Stimulated activated CD4-positive, alpha-beta T cell treated with anti-CD3 and anti-CD28 coated beads, Interleukin-1b, Interleukin-23, amount 100 ng/mL, for 4 hours (primary cell): ENCODE measurements around the gene PILRA.

Source experiments
- DNase-seq, 2 donors: peaks; one replicate each; pipeline ENCODE4 v3.0.0-alpha.2; 2020; ENCODE audit warnings: low read depth in 2 of 2

The PILRA gene

DNA sequence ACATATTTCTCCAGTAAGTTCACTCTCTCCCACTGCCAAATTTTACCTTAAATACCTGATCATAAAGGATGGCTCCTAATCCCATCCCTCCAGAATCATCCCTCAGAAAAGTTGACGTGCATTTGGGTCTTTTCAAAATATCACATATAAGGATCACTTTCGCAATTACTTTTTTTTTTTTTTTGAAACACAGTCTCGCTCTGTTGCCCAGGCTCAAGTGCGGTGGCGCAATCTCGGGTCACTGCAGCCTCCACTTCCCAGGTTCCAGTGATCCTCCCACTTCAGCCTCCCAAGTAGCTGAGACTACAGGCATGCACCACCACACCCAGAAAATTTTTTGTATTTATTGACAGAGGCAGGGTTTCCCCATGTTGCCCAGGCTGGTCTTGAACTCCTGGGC lies 37.8 kb downstream of the PILRA start:
- no peak for DNase-seq

DNA sequence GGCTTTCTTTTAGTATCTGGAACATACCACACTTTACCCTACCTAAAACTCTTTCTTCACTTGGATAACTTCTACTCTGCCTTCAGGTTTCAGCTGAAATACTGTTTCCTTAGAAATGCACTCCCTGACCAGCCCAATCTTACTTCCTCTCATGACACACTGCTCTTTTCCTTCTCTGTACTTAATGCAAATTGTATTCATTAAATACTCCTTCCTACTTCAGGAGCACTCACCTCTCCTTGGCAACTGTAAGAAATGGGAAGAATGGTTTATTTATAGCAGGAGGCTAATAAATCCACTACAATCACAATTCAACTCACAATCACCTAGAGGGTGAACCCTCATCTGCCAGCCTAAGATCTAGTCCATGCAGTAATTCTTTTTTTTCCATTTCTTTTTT lies 40.1 kb downstream of the PILRA start:
- DNase-seq = no peak

DNA sequence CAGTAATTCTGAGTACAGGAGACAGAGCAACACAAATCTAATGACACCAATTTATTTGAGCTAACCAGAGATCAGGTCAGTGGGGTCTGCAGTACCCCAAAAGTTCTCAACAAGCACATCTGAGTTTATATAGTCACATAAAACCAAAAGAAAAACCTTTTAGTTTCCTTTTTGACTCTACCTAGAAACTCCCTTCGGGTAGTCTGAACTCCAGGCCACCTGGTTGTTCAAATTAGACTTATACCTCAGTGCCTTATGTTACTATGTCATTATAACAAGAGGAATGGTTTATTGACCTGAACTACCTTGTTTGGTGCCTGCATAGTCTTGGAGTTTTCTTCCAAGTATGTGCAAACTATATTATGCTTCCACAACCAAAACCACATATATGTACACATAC lies 40.6 kb downstream of the PILRA start:
- no peak for DNase-seq

DNA sequence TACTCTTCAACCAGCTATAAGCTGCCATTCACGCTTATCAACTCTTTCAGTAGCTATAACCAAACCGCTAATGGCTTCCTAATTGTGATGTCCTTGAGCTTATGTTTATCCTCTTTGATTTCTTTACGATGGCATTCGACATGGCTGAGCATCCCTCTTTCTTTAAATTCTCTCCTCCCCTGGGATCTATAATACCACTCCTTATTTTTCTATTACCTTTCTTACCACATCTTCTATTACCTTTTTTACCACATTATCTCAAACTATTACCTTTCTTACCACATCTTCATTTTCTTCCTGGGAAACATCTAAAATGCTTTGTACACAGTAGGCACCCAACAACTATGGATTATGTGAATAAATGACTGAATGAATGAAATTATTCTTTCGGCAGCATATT lies 42.2 kb downstream of the PILRA start:
- DNase-seq = no peak

DNA sequence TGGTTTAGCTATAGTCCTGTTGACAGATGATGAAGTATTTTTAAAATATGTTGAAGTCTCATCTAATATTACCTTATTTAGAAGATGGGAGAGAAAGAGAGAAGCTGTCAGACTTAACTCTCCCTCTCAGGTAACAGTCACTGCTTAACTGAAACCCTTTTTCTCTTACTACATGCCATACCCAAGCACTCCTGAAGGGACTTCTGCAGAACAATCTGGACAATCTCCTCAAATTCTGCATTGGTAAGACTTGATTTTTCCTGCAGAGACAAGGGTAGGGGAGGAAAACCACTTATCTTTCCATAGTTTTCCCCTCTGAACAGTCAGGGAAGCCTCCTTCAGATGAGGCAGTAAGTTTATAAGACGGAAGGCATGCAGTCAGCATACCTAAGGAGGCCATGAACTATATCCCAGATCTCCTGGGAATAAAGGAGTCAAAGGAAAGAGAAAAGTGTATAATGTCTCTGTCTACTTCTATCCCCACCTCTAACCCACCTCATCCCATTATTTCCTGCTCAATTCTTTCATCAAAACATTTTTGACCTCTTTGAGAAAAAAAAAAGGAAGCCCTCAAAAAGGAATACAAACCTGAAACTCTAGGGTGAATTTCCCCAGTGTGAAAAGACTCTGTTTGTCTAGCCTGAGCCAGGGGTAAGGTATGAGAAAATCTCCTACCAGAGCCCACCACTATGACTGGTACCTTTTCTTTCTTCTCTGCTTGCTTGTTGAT lies 45.8 kb downstream of the PILRA start:
- no peak for DNase-seq

DNA sequence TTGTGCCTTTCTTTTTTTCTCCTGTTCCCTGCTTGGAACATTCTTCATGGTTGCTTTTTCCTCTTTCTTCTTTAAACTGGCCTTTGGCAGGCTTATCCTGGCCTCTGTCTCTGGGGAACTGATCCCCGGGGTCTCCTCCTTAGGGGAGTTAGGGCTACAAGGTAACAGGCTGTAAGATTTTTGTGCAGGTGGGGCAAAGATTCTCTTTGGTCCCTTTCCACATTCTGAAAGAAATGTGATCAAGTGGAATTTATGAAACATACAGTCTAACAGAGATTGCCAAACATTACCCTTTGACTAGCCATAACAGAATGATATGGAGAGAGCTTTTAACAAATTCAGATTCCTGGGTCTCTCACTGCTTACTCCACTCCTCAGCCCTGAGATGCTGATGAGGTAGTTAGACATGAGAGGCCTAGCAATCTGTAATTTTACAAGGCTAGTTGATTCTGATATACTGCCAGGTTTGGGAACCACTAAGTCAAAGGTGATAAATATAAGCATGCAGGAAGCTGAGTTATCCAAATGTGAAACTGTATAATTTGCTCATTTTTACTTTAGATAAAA lies 46.5 kb downstream of the PILRA start:
- no peak for DNase-seq

DNA sequence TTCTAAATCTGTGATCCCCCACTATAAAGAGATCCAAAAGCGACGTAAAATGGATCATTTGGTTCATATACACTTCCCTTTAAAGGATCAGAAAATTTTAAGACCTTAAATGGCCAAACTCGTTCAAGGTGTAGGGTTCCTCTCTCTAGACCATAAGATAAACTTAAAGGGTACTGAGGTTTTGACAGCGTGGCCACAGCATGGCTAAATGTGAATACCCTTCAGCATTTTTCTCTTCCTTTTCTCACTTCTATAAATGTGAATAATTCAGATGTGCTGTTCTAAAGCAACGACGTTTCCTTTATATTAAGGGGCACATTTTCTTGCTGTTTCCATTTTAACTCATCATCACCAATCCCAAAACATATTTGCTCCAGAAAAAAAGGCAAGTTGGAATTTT lies 50.0 kb downstream of the PILRA start:
- no peak for DNase-seq

DNA sequence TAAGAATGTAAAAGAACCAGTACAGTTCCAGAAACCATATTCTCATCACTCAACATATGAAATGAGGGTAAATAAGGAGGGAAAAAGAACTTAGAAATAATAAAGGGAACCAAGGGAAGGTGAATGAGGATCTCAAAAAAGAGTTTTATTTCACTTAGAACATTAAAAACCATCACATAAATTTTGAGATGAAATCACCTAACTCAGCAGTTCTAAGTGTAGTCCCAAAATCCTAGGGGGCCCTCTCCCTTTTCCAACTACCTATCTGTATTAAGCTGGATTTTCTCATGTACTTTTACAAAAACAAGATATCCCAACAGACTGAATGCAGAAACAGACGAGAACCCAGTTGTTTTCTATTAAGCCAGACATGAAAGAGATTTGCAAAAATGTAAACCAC lies 52.1 kb downstream of the PILRA start:
- DNase-seq = no peak

DNA sequence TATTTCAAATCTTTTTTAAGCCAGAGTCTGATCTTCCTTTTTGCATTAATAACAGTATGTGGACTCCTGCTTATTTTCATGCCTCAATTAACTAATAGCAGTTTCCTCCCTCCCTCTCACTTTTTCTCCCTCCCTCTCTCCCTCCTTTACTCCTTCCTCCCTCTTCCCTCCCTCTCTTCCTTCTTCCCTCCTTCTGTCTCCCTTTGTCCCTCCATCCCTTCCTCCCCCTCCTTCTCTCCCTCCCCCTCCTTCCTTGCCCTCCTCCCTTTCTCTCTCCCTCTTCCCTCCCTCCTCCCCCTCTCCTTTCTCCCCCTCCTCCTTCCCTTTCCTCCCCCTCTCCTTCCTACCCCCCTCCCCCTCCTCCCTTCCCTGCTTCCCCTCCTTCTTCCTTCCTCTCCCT lies 53.2 kb downstream of the PILRA start:
- no peak for DNase-seq

DNA sequence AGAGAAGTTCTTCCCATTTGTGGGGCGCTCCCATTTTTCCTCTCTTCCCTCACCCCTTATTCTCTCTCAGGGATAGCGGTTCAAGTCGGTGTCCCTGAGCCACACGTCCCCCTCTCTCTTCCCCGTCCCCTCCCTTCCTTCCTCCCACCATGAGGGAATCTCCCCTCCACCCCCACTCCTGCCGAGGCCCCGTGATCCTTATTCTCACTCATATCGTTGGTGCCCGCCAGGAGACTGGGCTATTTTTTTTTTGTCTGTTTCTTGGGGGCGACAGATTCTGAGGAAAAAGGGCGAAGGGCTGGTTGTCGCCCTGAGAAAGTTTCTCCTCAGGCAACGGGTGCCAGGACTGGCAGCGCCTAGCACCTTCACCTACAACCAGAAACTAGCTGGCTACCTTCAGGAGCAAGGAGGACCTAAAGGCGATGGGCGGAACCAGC lies 54.5 kb downstream of the PILRA start:
- no peak for DNase-seq

DNA sequence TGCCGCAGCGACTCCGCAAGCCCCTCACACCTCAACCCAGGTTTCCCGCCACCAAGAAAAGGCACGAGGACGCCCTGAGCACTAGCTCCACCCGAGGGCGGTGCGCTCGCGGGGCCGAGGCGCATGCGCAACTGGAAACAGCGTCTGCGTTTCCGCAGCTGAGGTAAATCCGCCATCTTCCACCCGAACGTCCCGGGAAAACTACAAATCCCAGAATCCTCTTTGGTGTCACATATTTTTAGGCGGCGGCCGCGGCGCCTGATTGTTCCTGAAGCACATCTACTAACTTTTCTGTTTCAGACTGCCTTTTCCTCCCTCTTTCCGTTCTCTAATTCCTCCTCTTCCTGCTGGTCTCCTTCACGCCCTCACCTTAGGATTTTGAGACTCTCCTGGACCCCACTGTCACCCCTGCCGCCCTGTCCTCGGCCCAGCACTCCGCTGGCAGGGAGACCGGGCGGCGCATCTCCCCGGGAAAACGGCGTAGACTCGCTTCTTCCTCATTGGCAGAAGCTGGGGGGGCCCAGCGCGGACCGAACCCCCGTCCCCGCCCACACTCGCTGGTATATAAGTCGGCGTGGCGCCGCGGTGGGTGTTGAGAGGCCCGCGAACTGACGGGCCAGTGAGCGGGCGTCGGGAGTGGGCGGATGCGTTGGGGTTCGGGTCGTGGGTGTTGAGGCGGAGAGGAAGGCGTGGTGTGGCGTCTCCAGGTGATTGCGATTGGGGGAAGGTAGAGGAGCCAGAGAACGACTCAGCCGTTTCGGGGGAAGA lies 55.1 kb downstream of the PILRA start, which contains the start of gene ZCWPW1:
Gene ZCWPW1, minus strand, starts transcription at position 505 of the 768 bp plus-strand sequence. CDS start 8,054 bp downstream, outside the sequence.
- peak; percentile 95 to 98 for DNase-seq

DNA sequence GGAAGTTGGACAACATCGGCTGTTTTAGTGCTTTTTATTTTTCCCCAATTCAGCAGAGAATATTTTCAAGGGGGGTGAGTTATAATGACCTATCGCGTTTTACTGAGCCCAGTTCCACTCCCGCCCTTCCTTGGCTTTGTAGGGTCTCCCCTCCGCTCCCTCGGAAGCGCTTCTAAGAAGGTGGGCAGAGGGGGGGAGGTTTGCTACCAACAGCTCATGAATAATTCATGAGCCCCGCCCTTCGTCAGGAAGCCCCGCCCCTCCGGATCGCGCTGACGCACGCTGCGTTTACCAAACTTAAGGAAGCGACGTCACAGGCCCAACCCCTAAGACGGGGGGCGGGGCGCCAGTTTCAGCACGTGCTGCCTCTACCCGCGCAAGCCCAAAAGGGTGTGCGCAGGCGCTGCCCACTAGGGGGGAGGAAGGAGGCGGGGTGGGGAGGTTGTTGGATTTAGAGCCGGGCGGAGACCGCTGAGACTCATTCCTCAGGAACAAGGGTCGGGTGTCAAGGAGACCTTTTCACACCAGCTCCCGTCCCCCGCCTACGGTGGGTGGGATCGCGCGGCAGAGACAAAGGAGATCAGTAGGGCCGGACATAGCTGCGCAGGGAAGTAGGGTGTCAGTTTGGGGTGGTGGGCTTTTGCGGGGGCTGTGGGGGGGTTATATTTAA lies 55.8 kb downstream of the PILRA start:
- peak; percentile 100 for DNase-seq

DNA sequence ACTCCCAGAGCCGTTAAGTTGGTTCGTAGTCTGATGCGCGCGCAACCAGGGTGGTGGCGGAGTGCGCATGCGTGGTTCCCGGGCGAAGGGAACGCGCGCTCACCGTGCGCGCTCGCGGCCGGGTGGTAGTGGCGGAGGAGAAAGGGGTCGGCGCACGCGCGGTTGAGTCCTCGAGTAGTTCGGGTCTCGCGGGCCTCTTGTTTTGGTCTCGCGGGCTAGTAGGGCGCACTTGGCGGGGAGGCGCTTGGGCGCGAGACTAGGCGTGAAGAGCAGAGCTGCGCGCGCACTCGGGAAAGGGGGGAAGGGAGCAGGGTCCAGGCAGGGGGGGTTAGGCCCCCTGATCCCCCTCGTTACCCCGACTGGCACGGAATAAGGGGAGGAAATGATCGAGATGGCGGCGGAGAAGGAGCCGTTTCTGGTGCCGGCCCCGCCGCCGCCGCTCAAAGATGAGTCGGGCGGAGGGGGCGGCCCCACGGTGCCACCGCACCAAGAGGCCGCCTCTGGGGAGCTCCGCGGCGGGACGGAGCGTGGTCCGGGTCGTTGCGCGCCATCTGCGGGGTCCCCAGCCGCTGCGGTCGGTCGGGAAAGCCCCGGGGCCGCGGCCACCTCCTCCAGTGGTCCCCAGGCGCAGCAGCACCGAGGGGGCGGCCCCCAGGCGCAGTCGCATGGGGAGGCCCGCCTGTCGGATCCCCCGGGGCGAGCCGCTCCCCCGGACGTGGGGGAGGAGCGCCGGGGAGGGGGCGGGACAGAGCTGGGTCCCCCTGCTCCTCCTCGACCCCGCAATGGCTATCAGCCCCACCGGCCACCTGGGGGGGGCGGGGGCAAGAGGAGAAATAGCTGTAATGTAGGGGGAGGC lies 56.6 kb downstream of the PILRA start, which contains the start of gene MEPCE:
Gene MEPCE, plus strand, starts transcription at position 195 of the 856 bp plus-strand sequence. Its CDS starts 188 bp downstream, at position 383.
- DNase-seq = peak; percentile 97 to 98

DNA sequence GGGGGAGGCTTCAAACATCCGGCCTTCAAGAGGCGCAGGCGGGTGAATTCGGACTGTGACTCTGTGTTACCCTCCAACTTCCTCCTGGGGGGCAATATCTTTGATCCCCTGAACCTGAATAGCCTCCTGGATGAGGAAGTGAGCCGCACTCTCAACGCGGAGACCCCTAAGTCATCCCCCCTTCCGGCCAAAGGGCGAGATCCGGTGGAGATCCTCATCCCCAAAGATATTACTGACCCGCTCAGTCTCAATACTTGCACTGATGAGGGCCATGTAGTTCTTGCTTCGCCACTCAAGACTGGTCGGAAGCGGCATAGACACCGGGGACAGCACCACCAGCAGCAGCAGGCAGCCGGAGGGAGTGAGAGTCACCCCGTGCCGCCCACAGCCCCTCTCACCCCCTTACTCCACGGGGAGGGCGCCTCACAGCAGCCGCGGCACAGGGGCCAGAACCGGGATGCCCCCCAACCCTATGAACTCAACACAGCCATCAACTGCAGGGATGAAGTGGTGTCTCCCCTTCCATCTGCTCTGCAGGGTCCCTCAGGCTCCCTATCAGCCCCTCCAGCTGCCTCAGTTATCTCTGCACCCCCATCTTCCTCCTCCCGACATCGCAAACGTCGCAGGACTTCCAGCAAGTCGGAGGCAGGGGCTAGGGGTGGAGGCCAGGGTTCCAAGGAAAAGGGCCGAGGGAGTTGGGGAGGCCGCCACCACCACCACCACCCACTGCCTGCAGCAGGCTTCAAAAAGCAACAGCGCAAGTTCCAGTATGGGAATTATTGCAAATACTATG lies 57.4 kb downstream of the PILRA start:
- peak in 1 of 2 donors; percentile 35 for DNase-seq

DNA sequence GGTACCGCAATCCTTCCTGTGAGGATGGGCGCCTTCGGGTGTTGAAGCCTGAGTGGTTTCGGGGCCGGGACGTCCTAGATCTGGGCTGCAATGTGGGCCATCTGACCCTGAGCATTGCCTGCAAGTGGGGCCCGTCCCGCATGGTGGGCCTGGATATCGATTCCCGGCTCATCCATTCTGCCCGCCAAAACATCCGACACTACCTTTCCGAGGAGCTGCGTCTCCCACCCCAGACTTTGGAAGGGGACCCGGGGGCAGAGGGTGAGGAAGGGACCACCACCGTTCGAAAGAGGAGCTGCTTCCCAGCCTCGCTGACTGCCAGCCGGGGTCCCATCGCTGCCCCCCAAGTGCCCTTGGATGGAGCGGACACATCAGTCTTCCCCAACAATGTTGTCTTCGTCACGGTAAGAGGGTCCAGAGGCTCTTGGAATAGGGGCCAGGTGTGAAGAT lies 58.0 kb downstream of the PILRA start:
- DNase-seq = no peak

DNA sequence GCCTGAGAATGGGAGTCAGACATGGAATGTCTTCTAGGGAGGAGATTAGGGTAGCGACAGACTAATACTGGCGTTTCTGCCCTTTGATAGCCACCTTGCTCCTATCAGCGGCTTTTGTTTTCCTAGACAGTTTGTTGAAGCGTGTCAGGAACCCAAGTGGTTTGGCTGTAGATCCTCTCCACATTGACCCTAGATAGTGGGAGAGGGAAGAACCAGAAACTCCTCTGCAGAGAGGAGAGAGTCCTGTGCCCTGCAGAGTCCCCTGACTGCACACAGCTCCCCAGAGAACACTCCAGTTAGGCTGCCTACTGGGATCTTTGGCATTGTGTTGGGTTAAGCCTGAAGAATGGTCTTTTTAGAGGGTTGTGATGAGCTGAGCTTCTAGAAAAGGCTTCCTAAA lies 58.8 kb downstream of the PILRA start:
- no peak for DNase-seq

DNA sequence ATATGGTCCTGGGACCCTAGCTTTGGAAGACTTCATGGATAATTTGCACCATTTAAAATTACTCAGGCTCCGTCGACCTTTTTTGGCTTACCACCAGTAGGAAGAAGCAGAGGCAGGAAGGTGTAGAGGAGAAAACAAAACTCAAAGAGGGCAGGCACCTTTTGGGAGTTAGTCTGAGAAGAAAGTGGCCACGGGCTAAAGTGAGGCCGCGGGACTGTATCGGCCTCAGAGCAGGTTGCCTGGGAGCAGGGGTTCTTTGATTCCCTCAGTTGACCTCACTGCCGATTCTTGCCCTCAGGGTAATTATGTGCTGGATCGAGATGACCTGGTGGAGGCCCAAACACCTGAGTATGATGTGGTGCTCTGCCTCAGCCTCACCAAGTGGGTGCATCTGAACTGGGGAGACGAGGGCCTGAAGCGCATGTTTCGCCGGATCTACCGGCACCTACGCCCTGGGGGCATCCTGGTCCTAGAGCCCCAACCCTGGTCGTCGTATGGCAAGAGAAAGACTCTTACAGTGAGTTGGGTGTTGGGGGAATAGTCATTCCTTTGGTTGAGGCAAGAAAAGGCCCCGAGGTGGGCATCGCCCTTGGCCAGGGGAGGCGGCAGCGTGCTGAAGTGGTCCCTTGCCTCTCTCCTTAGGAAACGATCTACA lies 59.5 kb downstream of the PILRA start:
- DNase-seq = no peak

DNA sequence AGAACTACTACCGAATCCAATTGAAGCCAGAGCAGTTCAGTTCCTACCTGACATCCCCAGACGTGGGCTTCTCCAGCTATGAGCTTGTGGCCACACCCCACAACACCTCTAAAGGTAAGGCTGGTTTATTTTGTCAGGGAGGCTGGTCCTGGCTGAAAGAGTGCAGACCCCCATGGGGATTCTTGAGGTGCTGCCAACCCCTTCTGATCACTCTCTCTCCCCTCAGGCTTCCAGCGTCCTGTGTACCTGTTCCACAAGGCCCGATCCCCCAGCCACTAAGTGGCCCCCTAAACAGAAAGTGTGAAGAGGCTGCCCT lies 59.9 kb downstream of the PILRA start:
- DNase-seq = no peak

DNA sequence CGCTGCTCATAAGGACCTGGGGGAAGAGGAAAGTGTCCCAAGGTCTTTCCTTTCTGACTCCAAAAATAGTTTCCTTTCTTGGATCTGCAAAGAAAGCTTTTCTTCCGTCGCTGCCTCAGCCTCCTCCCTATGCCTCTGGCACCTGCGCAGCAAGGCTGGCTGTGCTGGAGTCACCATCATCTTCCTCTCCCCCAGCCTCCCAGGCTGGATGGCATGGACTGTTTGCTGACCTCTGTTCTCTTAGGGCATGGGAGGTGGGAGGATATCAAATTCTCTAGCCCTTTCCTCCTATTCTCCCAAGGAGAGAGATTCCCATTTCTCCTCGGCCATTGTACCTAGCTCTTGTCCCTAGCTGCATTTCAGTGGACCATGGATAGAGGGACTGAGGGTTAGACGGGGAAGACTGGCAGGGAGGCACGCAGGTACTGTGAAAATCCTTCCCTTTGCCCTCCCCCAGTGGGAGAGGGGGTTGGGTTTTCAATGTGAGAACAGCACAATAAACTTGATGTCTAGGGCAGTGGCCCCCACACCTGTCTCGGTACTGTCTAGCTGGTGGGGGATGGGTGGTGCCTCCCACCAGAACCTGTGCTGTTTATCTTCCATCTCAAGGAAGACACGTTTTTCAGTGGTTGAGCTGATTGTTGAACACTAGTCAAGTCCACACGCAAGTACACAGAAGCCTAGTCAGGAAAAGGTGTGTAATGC lies 60.5 kb downstream of the PILRA start:
- DNase-seq = no peak
